ENCODE data around the gene DHX16. TPM values are rescaled to one million over a fixed set of nuclear protein-coding genes. Genes with fewer than 3 reads are reported as not detected.

DHX16 gene
- polyA plus RNA-seq, 1 donor from 2014 or later = 21.6 TPM

GRCh38 chr6:30615219-30615957 is 57.4 kb downstream of the DHX16 start:
- Mint-ChIP-seq H3K4me3 (peak overlapping the region; percentile 97 to 99 (median 98)), H3K27me3 (no peaks in the 10 kb centered on the region), H3K9me3 (peaks cover 0 to 2% (median 0%) of the 10 kb centered on the region in 3 donors), H3K36me3 (peaks cover 16% of the 10 kb centered on the region), H3K27ac (peak overlapping the region; percentile 99 to 100 (median 100)), H3K4me1 (peaks cover 21 to 37% (median 31%) of the 10 kb centered on the region in 3 donors)

GRCh38 chr6:30614843-30615218 is 58.0 kb downstream of the DHX16 start:
- Mint-ChIP-seq H3K4me3 (peak overlapping the region; percentile 97 to 99 (median 98)), H3K27me3 (no peaks in the 10 kb centered on the region), H3K9me3 (peaks cover 0 to 2% (median 0%) of the 10 kb centered on the region in 3 donors), H3K36me3 (peaks cover 16% of the 10 kb centered on the region), H3K4me1 (peaks cover 21 to 42% (median 34%) of the 10 kb centered on the region in 3 donors), H3K27ac (peak overlapping the region; percentile 99 to 100 (median 100))

- Mint-ChIP-seq H3K4me1 (peaks cover 21 to 47% (median 34%) of the 10 kb centered on the region in 3 donors), H3K9me3 (peaks cover 0 to 2% (median 0%) of the 10 kb centered on the region in 3 donors), H3K36me3 (peaks cover 16% of the 10 kb centered on the region), H3K27me3 (no peaks in the 10 kb centered on the region), H3K4me3 (peak overlapping the region; percentile 97 to 99 (median 98)), H3K27ac (peak overlapping the region; percentile 99 to 100 (median 100))
Measured at GRCh38 chr6:30614044-30614842, 58.6 kb downstream of the DHX16 start.

GRCh38 chr6:30613251-30614043 is 59.4 kb downstream of the DHX16 start:
- peaks cover 21 to 45% (median 30%) of the 10 kb centered on the region in 3 donors for H3K4me1 Mint-ChIP-seq
- no peaks in the 10 kb centered on the region for H3K27me3 Mint-ChIP-seq
- peaks cover 0 to 2% (median 0%) of the 10 kb centered on the region in 3 donors for H3K9me3 Mint-ChIP-seq
- H3K4me3 Mint-ChIP-seq = peak overlapping the region in 3 of 4 donors; percentile 62 to 99 (median 84)
- H3K36me3 Mint-ChIP-seq = peaks cover 16% of the 10 kb centered on the region
- H3K27ac Mint-ChIP-seq = peak overlapping the region; percentile 67 to 100 (median 91)

GRCh38 chr6:30612687-30613248 is 60.0 kb downstream of the DHX16 start:
- Mint-ChIP-seq H3K9me3 (peaks cover 0 to 2% (median 0%) of the 10 kb centered on the region in 3 donors), H3K4me3 (peak overlapping the region in 3 of 4 donors; percentile 62 to 84 (median 75)), H3K27ac (peak overlapping the region; percentile 67 to 100 (median 91)), H3K4me1 (peaks cover 21 to 43% (median 30%) of the 10 kb centered on the region in 3 donors), H3K27me3 (no peaks in the 10 kb centered on the region), H3K36me3 (peaks cover 16% of the 10 kb centered on the region)

GRCh38 chr6:30612213-30612612 is 60.6 kb downstream of the DHX16 start:
- peaks cover 19% of the 10 kb centered on the region for H3K36me3 Mint-ChIP-seq
- peak overlapping the region; percentile 65 to 100 (median 81) for H3K27ac Mint-ChIP-seq
- H3K9me3 Mint-ChIP-seq = peaks cover 0 to 2% (median 0%) of the 10 kb centered on the region in 3 donors
- no peaks in the 10 kb centered on the region for H3K27me3 Mint-ChIP-seq
- peaks cover 21 to 47% (median 34%) of the 10 kb centered on the region in 3 donors for H3K4me1 Mint-ChIP-seq
- peak overlapping the region in 1 of 4 donors; percentile 76 for H3K4me3 Mint-ChIP-seq

- H3K27ac Mint-ChIP-seq = peak overlapping the region; percentile 65 to 100 (median 81)
- peaks cover 0 to 2% (median 0%) of the 10 kb centered on the region in 3 donors for H3K9me3 Mint-ChIP-seq
- H3K4me1 Mint-ChIP-seq = peaks cover 23 to 47% (median 34%) of the 10 kb centered on the region in 3 donors
- peak overlapping the region in 2 of 4 donors; percentile 71 to 76 for H3K4me3 Mint-ChIP-seq
- peaks cover 16% of the 10 kb centered on the region for H3K36me3 Mint-ChIP-seq
- no peaks in the 10 kb centered on the region for H3K27me3 Mint-ChIP-seq
Measured at GRCh38 chr6:30611856-30612194, 61.0 kb downstream of the DHX16 start.

- H3K4me3 Mint-ChIP-seq = peak overlapping the region in 2 of 4 donors; percentile 71 to 76
- H3K36me3 Mint-ChIP-seq = peaks cover 12% of the 10 kb centered on the region
- H3K27me3 Mint-ChIP-seq = no peaks in the 10 kb centered on the region
Measured at GRCh38 chr6:30611150-30611855, 61.5 kb downstream of the DHX16 start.

GRCh38 chr6:30610065-30610464 is 62.7 kb downstream of the DHX16 start:
- Mint-ChIP-seq H3K4me1 (peaks cover 28 to 49% (median 34%) of the 10 kb centered on the region in 3 donors), H3K4me3 (no peak overlapping the region), H3K36me3 (peaks cover 5% of the 10 kb centered on the region), H3K27me3 (no peaks in the 10 kb centered on the region), H3K27ac (peak overlapping the region; percentile 15 to 85 (median 59)), H3K9me3 (no peaks in the 10 kb centered on the region)

More at GRCh38 chr6:30611150-30611855, 61.5 kb downstream of the DHX16 start:
- peaks cover 0 to 2% (median 0%) of the 10 kb centered on the region in 3 donors for H3K9me3 Mint-ChIP-seq
- peaks cover 28 to 48% (median 34%) of the 10 kb centered on the region in 3 donors for H3K4me1 Mint-ChIP-seq
- peak overlapping the region; percentile 65 to 100 (median 81) for H3K27ac Mint-ChIP-seq

- no peaks in the 10 kb centered on the region for H3K27me3 Mint-ChIP-seq
- H3K27ac Mint-ChIP-seq = peak overlapping the region in 1 of 3 donors; percentile 41
- H3K9me3 Mint-ChIP-seq = no peaks in the 10 kb centered on the region
- peaks cover 5 to 11% (median 7%) of the 10 kb centered on the region in 3 donors for H3K4me1 Mint-ChIP-seq
- no peak overlapping the region for H3K4me3 Mint-ChIP-seq
- H3K36me3 Mint-ChIP-seq = peaks cover 4% of the 10 kb centered on the region
Measured at GRCh38 chr6:30603961-30604360, 68.8 kb downstream of the DHX16 start.

Other genes with a start within 250 kb of the DHX16 start
- gene HLA-E, start 183.5 kb downstream of the DHX16 start, polyA plus RNA-seq = 2,343 TPM
- 46.1 TPM for gene GNL1, start 116.5 kb downstream of the DHX16 start, polyA plus RNA-seq
- gene PRR3, start 115.7 kb downstream of the DHX16 start, polyA plus RNA-seq = 8.8 TPM
- gene ABCF1, start 101.6 kb downstream of the DHX16 start, polyA plus RNA-seq = 33.7 TPM
- gene PPP1R10, start 55.8 kb downstream of the DHX16 start, polyA plus RNA-seq = 28.0 TPM
- gene MRPS18B, start 55.2 kb downstream of the DHX16 start, polyA plus RNA-seq = 146 TPM
- 2.0 TPM for gene ATAT1, start 46.1 kb downstream of the DHX16 start, polyA plus RNA-seq
- gene C6orf136, start 25.9 kb downstream of the DHX16 start, polyA plus RNA-seq = 26.9 TPM
- 91.7 TPM for gene PPP1R18, start 13.6 kb upstream of the DHX16 start, polyA plus RNA-seq
- gene NRM, start 18.0 kb upstream of the DHX16 start, polyA plus RNA-seq = 56.1 TPM
- 4.6 TPM for gene MDC1, start 44.3 kb upstream of the DHX16 start, polyA plus RNA-seq
- 156 TPM for gene TUBB, start 47.3 kb upstream of the DHX16 start, polyA plus RNA-seq
- 97.3 TPM for gene FLOT1, start 69.7 kb upstream of the DHX16 start, polyA plus RNA-seq
- 0.73 TPM for gene IER3, start 71.5 kb upstream of the DHX16 start, polyA plus RNA-seq
- 4.6 TPM for gene DDR1, start 211.5 kb upstream of the DHX16 start, polyA plus RNA-seq
- 8.4 TPM for gene GTF2H4, start 235.2 kb upstream of the DHX16 start, polyA plus RNA-seq
- gene VARS2, start 241.2 kb upstream of the DHX16 start, polyA plus RNA-seq = 26.0 TPM